ENCODE data around the gene RNF220.

DNA sequence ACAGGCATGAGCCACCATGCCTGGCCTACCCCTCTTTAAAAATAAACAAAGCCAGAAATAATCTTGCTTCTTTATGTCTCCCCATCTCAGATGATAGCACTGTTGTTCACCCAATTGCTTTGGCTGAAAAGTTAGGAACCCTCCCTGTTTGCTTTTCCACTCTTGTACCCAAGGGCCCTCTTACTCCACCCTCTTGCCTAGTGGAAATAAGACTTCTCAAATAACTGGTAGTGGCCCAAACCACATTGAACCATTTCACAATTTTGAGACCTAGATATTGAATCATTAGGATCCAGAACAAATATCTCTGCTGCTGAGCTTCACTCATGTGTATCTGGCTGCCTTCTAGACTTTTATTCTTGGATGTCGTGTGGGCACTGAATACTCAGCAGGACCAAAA, 37.7 kb downstream of the RNF220 start:
- TF ChIP-seq, protein P1, sequence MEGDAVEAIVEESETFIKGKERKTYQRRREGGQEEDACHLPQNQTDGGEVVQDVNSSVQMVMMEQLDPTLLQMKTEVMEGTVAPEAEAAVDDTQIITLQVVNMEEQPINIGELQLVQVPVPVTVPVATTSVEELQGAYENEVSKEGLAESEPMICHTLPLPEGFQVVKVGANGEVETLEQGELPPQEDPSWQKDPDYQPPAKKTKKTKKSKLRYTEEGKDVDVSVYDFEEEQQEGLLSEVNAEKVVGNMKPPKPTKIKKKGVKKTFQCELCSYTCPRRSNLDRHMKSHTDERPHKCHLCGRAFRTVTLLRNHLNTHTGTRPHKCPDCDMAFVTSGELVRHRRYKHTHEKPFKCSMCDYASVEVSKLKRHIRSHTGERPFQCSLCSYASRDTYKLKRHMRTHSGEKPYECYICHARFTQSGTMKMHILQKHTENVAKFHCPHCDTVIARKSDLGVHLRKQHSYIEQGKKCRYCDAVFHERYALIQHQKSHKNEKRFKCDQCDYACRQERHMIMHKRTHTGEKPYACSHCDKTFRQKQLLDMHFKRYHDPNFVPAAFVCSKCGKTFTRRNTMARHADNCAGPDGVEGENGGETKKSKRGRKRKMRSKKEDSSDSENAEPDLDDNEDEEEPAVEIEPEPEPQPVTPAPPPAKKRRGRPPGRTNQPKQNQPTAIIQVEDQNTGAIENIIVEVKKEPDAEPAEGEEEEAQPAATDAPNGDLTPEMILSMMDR (conservative IDR thresholded peaks at IDR 0.05; ENCODE audit: low read length): no peak
- no peak for TF ChIP-seq EZH2phosphoT487 (IDR thresholded peaks at IDR 0.05; ENCODE audit: borderline replicate concordance)
